Measurements from ENCODE around the gene RAET1G.
"Not testable (repeated sequence)": the region's sequence is repeated elsewhere in the genome, so short reads cannot be mapped to it uniquely, and the experiment has no call there.

RAET1G gene

GRCh38 chr6:149897015-149897697 lies 25.8 kb downstream of the RAET1G start:
- no peak for DNase-seq (ENCODE audit: low read depth)

GRCh38 chr6:149896491-149896890 lies 26.4 kb downstream of the RAET1G start:
- DNase-seq (ENCODE audit: low read depth): no peak

DNA sequence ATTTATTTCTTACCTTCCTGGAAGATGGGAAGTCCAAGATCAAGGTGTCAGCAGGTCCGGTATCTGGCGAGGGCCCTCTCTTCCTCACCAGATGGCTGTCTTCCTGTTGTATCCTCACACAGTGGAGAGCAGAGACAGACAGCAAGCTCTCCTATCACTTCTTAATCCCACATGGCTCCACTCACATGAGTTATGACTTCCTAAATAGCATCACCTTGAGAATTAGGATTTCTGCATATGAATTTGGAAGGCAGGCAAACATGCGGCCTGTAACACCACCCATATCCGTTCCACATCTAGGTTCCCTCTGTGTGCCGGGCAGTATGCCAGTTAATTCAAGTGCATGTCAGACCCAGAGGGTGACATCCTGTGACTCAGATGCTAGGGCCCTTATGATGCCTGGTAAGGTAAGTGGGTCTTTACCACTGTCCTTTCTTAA lies 27.1 kb downstream of the RAET1G start:
- no peak for DNase-seq (ENCODE audit: low read depth)

GRCh38 chr6:149895048-149895590 lies 27.8 kb downstream of the RAET1G start:
- no peak for DNase-seq (ENCODE audit: low read depth)

DNA sequence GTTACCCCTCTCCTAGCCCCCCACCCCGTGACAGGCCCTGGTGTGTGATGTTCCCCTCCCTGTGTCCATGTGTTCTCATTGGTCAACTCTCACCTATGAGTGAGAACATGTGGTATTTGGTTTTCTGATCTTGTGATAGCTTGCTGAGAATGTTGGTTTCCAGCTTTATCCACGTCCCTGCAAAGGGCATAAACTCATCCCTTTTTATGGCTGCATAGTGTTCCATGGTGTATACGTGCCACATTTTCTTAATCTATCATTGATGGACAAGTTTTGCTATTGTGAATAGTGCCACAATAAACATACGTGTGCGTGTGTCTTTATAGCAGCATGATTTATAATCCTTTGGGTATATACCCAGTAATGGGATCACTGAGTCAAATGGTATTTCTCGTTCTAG lies 31.1 kb downstream of the RAET1G start:
- not testable (repeated sequence) for DNase-seq (ENCODE audit: low read depth)

- DNase-seq (ENCODE audit: low read depth): no peak
These were observed 31.7 kb downstream of the RAET1G start for GRCh38 chr6:149891259-149891658.

DNA sequence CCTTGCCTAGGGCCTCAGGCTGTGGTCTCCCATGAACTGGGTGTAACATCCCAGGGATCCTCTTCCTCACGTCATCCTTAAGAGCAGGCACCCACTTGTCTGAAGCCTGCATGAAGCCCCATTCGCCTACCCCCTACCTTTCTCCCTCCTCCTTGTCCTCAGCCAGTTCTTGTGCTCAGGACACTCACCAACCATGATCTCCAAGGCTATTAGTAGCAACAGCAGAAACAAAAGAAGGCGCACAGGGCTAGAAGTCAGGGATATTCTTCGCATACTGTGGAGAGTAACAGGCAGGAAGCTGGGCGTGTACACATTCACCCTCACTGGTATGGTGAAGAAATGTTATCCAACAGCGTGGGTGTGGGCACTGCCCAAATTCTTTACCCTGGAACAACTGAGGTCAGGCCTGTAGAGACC lies 32.3 kb downstream of the RAET1G start:
- no peak for DNase-seq (ENCODE audit: low read depth)

DNA sequence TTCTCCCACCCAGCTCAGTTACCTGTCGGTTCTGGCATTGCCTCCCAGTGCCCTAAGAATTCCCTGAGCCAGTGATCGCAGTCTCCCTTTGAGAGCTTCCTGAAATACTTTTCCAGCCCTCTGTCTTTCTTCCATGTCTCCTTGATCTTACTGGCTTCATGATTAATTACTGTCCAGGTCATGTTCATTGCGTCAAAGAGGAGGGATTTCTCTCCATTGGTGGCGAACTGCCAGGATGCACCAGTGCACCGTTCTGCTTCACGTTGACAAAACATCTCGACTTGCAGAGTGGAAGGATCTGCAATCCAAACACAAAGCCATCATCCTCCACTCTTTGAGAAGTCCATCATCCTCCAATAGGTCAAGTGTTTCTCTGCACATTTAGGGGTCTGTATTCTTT lies 33.6 kb downstream of the RAET1G start:
- DNase-seq (ENCODE audit: low read depth): no peak

GRCh38 chr6:149888659-149889058 lies 34.3 kb downstream of the RAET1G start:
- no peak for DNase-seq (ENCODE audit: low read depth)

GRCh38 chr6:149888093-149888492 lies 34.8 kb downstream of the RAET1G start:
- DNase-seq (ENCODE audit: low read depth): no peak

DNA sequence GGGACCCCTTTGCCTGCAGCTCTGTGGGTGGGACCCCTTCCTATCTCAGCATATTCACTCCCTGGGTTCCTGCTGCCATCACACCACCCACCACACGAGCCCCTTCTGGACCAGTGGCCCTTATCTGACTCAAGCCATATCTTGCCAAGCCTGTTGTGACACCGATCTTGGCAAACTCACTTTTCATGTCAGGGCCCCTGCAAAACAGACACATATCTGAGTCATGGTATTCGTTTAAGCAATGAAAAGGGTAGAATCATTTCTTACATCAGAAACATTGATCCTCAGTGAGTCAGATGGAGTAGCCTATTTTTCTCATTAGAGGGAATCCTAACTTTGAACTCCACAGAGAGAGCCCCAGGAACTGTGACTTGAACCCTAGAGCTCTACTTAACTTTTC lies 35.6 kb downstream of the RAET1G start:
- no peak for DNase-seq (ENCODE audit: low read depth)

- no peak for DNase-seq (ENCODE audit: low read depth)
These were observed 37.0 kb downstream of the RAET1G start for GRCh38 chr6:149885888-149886287.

GRCh38 chr6:149884617-149885016 lies 38.3 kb downstream of the RAET1G start:
- DNase-seq (ENCODE audit: low read depth): no peak

DNA sequence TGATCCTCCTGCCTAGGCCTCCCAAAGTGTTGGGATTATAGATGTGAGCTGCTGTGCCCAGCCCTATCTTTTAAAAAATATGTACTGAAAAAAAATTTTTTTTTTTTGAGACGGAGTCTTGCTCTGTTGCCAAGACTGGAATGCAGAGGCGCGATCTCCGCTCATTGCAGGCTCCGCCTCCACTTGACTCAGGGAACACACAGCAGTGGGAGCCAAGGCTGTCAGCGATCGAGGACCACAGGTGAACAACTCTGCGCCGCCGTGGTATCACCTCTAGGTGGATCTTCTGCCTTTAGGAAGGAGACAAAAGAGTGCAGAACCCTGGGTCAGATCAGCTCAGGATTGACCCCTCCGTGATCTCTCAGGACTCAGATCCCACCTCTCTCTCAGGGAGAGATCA lies 38.7 kb downstream of the RAET1G start:
- DNase-seq (ENCODE audit: low read depth): no peak

DNA sequence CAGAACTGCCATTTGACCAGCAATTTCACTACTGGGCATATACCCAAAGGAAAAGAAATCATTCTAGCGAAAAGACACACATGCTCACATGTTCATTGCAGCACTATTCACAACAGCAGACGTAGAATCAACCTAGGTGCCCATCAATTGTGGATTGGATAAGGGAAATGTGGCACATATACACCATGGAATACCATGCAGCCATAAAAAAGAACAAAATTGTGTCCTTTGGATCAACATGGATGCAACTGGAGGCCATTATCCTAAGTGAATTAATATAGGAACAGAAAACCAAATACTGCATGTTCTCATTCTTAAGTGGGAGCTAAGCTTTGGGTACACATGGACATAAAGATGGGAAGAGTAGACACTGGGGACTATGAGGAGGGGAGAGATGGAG lies 41.1 kb downstream of the RAET1G start:
- DNase-seq (ENCODE audit: low read depth): no peak

DNA sequence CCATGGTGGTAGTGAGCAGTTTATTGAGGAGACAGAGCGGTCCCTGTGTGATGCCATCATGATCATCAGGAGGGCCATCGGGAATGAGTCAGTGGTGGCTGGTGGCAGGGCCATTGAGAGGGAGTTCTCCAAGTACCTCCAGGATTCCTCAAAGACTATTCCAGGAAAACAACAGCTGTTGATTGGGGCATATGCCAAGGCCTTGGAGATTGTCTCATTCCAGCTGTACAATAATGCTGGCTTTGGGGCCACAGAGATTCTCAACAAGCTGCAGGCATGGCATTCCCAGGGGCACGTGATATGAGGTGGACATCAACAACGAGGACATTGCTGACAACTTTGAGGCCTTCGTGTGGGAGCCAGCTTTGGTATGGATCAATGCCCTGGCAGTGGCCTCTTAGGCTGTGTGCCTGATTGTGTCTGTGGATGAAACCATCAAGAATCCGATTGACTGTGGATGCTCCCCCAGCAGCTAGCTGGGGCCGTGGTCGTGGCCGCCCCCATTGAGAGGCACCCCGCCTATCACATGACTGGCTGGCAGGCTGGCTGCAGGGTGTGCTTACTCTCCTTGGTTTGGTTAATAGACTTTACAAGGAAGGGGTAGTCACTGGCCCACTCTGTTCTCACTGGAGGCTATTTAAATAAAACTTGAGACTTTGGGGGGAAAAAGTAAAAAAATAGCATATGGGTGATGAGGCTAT lies 41.7 kb downstream of the RAET1G start:
- no peak for DNase-seq (ENCODE audit: low read depth)

DNA sequence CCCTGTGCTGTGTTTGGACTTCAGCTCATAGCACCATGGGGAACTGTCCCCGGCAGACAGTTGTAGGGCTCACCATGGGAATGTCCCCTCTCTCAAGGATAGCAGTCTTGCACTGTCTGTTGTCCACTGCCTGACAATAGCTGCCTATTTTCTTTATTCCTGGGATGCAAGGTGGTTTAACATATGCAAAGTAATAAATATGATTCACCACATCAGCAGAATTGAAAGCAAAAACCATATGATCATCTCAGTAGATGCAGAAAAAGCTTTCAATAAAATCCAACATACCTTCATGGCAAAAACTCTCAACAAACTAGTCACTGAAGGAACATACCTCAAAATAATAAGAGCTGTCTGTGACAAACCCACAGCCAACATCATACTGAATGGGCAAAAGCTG lies 45.3 kb downstream of the RAET1G start:
- DNase-seq (ENCODE audit: low read depth): no peak

GRCh38 chr6:149876241-149876933 lies 46.5 kb downstream of the RAET1G start:
- DNase-seq (ENCODE audit: low read depth): no peak

- no peak for DNase-seq (ENCODE audit: low read depth)
These were observed 50.7 kb downstream of the RAET1G start for GRCh38 chr6:149872233-149872632.

GRCh38 chr6:149871182-149871581 lies 51.7 kb downstream of the RAET1G start:
- no peak for DNase-seq (ENCODE audit: low read depth)

- no peak for DNase-seq (ENCODE audit: low read depth)
These were observed 53.5 kb downstream of the RAET1G start for GRCh38 chr6:149869275-149869892.

DNA sequence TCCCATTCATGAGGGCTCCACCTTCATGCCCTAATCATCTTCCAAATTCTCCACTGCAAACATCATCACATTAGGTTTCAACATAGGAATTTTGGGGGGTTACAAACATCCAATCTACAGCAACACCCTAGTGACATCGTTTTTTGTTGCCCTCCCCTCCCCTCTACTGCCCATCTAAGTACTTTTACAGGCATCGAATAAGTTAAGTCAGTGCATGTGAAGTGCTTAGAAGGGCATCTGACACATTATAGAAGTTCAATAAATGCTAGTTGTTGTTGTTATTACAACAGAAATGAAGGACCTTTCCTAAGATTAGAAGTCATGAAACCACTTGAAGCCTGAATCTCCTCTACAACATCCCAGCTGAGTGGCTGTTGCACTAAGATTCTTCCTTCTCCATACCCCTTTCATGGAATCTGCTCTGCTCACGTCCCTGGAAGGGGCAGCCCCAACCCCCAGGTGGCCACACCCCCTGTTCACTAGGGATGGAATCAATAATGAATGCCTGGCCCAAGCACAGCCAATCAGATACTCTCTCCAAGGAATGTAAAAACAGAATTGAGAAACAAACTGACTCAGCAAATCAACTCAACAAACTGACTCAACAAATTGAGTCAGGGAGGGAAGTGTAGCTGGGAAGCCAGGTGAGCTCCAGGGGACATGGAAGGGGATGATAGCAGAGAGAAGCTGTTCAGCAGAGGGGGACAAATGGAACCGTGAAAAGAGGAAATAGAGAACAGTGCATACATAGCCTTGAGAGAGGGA lies 54.9 kb downstream of the RAET1G start:
- no peak for DNase-seq (ENCODE audit: low read depth)

Data from stimulated activated CD8-positive, alpha-beta memory T cell treated with anti-CD3 and anti-CD28 coated beads, Interleukin-15, amount 100 ng/mL, for 24 hours (primary cell).